ENCODE measurements around the gene EIF4E3.

The EIF4E3 gene

GRCh38 chr3:71723452-71724170 is 1.6 kb downstream of the EIF4E3 start:
- DNase-seq (ENCODE audit: low read depth): no peak

- no peak for DNase-seq (ENCODE audit: low read depth)
Observed at GRCh38 chr3:71722693-71723092, 2.5 kb downstream of the EIF4E3 start.

DNA sequence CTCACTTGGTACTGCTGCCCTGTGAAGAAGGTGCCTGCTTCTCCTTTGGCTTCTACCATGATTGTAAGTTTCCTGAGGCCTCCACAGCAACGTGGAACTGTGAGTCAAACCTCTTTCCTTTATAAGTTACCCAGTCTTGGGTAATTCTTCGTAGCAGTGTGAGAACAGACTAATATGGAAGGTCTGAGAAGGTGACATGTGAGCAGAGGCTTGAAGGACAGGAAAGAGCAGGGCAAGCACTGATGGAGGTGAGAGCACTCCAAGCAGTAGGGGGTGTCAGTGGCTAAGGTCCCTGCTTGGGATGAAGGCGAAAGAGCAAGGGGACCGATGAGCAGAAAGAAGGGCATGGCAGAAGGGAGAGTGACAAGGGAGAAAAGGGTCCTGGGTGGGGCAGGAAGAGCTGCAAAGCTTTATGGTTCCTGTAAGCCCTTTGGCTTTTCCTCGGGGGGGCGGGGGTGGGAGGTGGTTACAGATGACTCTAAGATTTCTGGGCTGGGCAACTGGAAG is 3.5 kb downstream of the EIF4E3 start:
- DNase-seq (ENCODE audit: low read depth): no peak

DNA sequence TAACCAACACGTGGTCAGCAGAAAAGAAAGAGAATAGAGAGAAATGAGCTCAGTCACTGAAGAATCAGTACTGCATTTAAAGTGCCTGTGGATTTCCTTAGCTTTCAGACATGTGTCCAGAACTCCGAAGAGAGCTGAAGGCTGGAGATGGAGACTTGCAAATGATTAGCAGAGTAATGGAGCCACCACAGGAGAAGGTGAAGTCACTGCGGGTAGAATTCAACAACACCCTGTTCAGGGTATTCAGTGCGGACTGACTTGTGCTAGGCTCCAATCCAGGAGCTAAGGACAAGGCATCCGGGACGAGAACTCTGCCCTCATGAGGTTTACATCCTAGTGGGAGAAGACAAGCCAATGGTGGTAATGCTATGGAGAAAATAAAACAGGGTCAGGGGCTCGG is 4.2 kb downstream of the EIF4E3 start:
- no peak for DNase-seq (ENCODE audit: low read depth)

DNA sequence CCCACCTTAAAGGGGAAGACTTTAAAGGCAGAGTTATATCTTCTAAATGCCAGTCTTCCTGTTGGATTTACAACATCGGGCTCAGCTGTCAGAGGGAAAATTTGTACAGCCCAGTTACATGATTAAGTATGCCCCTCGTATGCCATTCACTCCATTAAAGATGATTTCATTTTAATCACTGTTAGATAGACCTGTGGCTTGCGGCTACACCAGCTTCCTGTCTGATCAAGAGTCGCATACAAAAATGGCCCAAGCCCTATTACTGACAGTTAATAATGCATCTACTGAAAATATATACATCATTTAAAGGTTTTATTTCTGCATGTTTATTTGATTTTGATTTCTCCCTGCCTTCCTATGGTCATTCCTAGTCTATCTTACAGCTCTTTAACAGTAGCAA is 7.1 kb downstream of the EIF4E3 start:
- DNase-seq (ENCODE audit: low read depth): no peak

DNA sequence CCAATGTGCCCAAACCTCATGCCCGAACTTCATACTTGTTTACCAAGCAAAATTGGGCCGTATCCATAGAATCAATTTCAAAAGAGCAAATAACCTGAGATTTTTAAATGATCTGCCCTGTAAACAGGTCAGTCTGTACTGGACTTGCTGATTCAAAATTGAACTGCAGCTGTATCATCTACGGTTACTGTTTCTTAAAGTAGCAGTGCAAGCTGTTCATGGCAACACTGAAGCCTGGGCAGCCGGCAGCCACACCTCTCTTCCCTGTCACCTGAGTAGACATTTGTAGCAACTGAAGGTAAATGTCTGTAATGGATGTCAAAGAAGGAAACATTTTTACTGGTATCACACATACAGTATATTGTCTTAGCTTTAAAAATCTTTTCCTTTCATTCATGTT is 10.6 kb downstream of the EIF4E3 start:
- DNase-seq (ENCODE audit: low read depth): no peak

DNA sequence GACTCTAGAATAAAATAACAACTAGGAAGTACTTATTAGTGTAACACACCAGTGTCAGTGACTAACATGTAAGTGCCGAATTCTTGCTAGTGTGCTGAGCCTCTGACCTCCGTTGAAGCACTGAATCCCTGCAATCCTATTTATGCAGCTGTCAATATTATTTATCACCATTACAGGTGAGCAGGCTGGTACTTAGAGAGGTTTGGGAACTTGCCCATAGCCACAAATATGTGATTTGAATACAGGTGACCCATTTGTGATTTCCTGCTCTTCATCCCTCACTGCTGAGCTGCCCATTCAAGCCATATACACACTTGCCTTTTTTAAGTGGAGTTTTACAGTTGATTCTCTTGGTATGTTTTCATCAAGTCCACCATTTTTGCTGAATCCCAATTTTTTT is 12.2 kb downstream of the EIF4E3 start:
- DNase-seq (ENCODE audit: low read depth): no peak

- no peak for DNase-seq (ENCODE audit: low read depth)
Observed at GRCh38 chr3:71710906-71711494, 14.2 kb downstream of the EIF4E3 start.

DNA sequence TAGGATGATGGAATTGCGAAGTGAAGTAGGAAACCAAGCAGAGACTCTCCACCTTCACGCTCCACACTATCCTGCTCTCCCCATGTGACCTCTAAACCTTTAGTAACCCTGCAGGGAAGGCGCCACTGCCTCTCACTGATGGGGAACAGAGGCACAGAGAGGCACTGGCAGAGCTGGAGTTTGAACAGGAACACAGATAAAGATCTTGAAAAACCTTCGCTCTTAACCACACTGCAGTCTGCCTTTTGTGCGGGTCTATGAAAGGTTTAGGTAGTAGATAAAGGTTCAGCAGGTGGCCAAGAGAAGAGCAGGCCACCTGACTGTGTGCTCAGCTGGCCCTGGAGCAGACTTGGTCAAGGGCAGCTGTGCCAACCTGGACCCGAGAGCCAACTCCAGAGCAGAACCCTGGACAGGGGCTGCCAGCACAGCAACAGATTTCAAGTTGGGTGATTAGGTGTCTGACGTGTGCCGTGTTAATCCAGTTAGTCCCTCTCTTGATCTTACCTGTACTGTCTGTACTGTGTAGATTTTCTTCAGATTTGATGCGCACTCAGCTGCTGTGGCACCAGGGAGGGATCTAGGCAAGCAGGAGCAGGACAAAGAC is 15.2 kb downstream of the EIF4E3 start:
- DNase-seq (ENCODE audit: low read depth): no peak

DNA sequence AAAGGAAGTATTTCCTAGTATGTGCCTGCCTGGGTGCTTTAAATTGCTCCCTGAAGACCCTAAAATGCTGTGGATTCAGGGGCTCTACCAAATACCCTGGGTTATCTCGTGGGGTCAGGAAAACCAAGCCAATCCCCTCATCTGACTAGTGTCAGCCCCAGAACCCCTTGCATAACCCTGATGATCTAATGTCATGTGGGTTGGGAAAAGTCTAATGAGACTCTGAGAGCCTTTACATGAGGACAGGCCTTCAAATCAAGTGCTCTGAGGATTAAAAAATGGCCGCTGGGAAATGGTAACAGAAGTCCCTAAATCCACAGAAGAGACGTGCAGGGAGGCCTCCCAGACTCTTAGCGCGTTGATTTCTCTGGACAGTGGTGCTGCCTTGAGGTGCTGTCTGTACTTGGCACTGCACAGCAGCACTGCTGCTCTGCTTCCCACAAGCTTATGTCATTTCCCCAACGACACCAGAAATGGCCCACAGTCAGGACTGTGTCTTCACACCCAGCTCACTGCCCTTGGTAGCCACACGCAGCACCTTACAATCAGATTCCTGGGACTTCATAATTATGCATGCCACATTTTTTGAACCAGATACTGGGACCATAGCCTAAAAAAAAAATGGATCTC is 16.6 kb downstream of the EIF4E3 start:
- no peak for DNase-seq (ENCODE audit: low read depth)

DNA sequence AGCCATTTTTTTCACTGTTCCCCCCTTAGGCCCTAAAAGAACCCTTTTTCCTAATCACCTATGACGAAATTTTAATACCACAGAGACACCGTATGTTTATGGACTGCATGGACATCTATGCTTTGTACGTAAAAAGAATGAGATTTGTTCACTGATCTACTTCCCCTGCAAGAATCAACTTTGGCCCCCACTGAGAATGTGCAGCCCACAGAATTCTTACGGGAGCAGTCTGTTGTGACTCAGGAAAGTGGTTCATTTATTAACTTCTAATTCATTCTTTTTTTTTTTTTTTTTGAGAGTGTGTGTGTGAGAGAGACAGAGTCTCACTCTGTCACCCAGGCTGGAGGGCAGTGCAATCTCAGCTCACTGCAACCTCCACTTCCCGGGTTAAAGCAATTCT is 17.6 kb downstream of the EIF4E3 start:
- DNase-seq (ENCODE audit: low read depth): no peak

DNA sequence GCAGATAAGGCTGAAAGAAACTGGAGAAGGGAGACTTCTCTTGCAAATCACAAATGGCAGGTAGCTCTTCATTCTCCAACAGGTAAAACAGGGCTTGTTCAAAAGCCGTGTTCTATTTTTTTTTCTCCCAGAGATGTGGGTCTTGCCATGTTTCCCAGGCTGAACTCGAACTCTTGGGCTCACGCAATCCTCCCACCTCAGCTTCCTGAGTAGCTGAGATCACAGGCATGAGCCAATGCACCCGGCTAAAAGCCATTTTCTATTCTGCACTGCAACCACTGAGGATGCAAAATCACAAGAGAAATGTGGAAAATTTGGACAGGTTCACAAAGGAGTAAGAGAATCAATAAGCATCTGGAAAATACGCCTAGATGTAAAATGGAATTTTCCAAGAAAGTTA is 19.5 kb downstream of the EIF4E3 start:
- DNase-seq (ENCODE audit: low read depth): no peak

DNA sequence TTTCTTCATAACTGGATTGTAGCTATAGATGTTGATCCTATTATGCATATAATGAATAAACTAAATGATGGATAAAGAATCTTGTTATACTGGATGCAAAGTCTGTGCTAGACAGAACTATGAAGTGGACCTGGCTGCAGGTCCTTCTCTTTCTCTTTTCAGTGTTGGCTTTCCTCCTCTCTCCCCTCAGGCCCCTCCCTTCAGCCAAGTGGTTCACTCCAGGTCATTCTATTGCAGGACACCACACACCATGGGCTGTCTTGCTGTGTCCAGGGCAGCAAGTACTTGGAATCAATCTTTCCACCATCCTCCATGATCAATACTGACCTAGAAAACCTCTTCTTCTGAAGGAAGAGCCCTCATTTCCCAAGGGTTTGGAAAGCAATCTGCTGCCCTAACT is 20.3 kb downstream of the EIF4E3 start:
- no peak for DNase-seq (ENCODE audit: low read depth)

GRCh38 chr3:71703797-71704196 is 21.4 kb downstream of the EIF4E3 start:
- DNase-seq (ENCODE audit: low read depth): no peak

DNA sequence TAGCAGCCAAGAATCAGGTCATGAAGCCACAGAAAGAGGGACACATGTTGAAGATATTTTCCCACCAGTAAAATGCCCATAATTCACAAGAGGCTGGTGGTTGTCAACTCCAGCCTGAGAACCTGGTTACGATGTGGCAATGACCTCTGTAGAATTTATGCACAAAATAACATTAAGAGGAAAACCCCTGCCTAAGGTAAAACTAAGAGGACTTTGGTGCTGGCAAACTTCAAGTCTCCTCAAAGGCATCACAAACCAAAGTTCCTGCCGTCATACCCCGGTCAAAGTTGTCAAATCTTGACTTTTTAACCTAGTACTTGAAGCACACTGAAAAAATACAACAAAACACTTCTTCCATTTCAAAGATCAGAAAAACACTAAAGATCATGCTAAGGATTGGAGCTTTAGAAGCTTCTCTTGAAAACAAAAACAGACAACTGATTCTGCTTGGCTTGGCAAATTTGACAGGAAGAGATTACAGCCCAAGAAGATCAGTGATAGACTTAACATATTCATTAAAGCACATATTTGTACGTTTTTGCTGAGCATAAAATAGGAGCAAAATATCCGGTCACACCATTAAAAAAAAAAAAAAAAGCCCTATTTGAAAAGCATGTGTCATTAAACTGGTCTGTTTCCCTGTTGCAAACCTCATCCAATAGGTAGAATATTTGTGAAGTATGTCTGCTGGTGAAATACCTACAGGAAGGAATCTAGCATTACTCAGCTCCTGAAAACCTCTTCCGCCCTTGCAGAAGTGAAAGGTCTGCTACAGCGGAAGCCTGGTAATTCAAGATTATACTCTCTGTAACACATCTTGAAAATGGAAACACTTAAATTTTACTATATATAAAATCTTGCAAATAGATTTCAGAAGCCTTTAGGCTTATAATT is 22.8 kb downstream of the EIF4E3 start:
- DNase-seq (ENCODE audit: low read depth): no peak

DNA sequence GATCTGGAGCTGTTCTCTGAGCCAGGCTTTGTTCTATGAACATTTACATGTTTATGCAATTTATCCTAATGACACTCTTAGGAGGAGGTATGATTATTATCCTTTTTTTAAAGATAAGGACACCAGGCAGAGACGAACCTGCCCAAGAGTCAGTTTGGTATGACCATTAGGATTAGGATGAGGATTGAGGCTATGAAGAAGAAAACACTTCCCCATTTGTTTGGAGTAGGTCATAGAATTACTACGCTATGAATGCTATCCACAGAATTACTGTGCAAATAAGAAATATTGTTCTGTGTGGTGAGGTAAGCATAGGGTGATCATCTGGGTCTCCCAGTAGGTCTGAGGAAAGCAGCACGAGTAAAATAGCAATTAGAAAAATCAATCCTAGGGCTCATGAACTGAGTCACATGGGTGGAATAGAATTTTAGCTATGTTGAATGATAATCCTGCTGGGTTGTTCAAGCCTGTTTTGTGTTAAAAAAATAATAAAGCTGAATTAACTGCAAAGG is 23.9 kb downstream of the EIF4E3 start:
- DNase-seq (ENCODE audit: low read depth): no peak

GRCh38 chr3:71695000-71695482 is 30.2 kb downstream of the EIF4E3 start:
- DNase-seq (ENCODE audit: low read depth): no peak

GRCh38 chr3:71694358-71694999 is 30.7 kb downstream of the EIF4E3 start:
- no peak for DNase-seq (ENCODE audit: low read depth)

- no peak for DNase-seq (ENCODE audit: low read depth)
Observed at GRCh38 chr3:71693641-71694040, 31.6 kb downstream of the EIF4E3 start.

GRCh38 chr3:71692139-71692538 is 33.1 kb downstream of the EIF4E3 start:
- no peak for DNase-seq (ENCODE audit: low read depth)

DNA sequence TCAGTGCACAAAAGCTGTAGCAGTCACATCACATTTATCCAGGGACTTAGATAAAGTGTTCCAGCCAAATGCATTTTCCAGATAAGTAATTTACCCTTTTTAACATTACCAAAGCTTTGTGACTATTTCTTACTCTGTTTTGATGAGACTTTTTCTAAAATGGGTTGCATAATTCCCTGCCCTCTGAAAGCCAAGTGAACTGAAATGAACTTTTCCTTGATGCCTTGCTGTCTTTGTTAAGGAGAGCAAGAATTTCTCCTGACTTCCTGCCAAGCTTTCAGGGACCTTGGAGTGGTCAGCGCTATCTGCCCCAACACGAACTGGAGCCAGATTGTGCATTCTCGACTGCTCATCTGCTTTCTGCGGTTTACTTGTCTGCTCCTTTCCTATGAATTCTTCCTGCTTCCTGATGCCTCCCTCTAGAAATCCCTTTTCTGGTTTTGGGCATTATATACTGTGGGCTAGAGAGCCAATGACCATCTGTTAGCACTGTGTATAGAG is 34.8 kb downstream of the EIF4E3 start:
- DNase-seq (ENCODE audit: low read depth): no peak
